ENCODE data around the gene PGAP6.

PGAP6 gene

DNA sequence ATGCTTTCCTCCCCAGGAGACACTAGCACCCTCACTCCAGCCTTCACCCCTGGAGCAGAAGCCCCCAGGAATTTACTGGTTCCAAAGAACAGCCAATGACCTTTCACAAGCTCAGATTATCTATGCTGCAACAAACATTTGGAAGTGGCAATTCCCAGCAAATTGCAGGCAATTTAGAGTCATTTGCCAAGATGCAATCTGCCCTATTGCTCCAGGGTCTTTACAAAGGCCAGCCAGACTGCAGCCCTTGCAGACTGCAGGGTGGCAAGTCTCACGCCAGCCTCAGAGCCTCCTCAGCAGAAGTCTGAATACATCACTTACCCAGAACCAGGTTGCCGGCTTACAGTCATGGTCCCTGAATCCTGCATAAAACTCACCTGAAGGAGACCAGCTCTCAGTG is 51.0 kb downstream of the PGAP6 start:
- TF ChIP-seq, protein P1, sequence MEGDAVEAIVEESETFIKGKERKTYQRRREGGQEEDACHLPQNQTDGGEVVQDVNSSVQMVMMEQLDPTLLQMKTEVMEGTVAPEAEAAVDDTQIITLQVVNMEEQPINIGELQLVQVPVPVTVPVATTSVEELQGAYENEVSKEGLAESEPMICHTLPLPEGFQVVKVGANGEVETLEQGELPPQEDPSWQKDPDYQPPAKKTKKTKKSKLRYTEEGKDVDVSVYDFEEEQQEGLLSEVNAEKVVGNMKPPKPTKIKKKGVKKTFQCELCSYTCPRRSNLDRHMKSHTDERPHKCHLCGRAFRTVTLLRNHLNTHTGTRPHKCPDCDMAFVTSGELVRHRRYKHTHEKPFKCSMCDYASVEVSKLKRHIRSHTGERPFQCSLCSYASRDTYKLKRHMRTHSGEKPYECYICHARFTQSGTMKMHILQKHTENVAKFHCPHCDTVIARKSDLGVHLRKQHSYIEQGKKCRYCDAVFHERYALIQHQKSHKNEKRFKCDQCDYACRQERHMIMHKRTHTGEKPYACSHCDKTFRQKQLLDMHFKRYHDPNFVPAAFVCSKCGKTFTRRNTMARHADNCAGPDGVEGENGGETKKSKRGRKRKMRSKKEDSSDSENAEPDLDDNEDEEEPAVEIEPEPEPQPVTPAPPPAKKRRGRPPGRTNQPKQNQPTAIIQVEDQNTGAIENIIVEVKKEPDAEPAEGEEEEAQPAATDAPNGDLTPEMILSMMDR (IDR thresholded peaks at IDR 0.05; ENCODE audit: insufficient read depth, missing control alignments) = no peak
- DNase-seq (ENCODE audit: insufficient read length, low spot score) (no peak), FAIRE-seq (no peak)

DNA sequence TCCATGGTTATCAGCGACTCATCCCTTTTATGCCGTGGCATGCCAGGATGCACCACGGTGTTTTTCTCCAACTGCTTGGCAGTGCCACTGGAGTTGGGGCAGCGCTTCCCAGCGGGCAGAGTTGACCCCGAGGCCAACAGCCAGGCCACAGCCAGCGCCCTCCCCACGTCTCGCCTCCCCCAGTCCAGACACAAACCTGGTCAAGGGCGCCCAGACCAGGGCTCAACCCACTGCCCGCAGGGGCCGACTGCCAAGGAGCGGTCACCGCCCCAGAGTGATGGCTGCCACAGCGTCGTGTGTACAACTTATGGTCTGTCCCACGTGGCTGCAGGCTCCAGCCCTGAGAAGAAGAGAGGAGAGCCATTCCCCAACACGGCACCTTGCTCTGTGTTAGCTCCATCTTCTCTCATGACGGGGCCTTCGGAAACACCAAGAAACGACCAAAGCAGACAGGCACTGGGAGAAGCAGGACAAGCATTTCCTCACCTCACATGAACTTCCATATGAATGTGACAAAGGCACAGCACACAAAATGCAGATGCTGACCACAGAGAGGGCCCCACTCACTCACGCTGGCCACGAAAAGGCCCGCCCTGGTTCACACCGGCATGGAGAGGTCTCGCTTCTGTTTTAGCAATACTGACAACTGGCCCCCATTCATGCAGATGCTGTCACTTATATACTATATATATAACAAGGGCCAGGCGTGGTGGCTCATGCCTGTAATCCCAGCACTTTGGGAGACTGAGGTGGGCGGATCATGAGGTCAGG is 56.2 kb downstream of the PGAP6 start:
- TF ChIP-seq, protein P1 (IDR thresholded peaks at IDR 0.05; ENCODE audit: insufficient read depth, missing control alignments) = no peak
- DNase-seq (ENCODE audit: insufficient read length, low spot score) (no peak), FAIRE-seq (no peak)

DNA sequence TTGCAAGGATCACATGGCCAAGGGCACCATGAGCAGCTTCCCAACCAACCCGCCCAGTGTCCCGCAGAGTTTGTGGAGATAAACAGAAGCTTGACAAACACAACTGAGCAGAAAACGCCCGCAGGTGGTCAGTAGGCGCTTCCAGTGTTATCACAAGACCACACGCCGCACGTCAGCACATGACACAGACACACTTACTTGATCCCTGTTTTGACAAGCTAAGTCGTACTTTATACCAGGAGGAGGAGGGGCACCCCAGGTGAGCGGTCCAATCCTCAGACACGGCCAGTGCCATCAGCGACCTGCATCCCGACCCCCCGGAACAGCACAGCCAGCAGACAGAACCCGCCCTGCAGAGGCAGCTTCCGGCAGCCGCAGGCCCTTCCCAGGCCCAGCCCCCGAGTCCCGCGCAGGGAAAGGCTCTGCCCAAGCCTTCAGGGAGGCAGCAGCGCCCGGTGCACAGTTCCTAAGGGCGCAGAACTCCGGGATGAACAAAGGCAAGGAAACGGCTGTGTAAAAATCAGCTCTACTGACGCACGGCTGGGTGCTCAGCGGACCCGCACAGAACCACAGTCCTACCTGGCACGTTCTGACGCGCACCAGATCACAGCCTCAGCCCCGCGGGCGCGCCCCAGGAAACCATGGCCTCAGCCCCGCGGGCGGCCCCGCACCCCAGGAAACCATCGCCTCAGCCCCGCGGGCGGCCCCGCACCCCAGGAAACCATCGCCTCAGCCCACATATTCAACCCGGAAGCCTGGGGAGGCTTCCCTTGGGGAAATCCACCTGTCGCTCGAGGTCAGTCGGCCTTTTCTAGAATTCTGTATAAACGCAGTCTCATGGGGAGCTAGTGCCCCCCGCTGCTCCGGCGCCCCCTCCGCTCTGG is 57.1 kb downstream of the PGAP6 start:
- FAIRE-seq (no peak), DNase-seq (ENCODE audit: insufficient read length, low spot score) (no peak)
- TF ChIP-seq, protein P1 (IDR thresholded peaks at IDR 0.05; ENCODE audit: insufficient read depth, missing control alignments) = no peak

DNA sequence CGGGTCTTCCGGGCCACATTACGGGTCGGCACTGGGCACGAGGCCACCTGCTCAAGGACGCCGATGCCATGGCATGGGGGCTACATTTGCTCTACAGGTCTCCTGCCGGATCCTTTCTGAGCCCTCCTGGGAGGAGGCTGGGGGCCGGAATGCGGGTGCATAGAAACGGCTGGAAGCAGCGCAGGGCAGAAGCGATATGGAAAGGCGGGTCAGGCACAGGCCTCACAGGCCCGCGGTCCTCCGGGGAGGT is 57.7 kb downstream of the PGAP6 start:
- TF ChIP-seq, protein P1 (IDR thresholded peaks at IDR 0.05; ENCODE audit: insufficient read depth, missing control alignments) = no peak
- DNase-seq (ENCODE audit: insufficient read length, low spot score) (no peak), FAIRE-seq (no peak)

DNA sequence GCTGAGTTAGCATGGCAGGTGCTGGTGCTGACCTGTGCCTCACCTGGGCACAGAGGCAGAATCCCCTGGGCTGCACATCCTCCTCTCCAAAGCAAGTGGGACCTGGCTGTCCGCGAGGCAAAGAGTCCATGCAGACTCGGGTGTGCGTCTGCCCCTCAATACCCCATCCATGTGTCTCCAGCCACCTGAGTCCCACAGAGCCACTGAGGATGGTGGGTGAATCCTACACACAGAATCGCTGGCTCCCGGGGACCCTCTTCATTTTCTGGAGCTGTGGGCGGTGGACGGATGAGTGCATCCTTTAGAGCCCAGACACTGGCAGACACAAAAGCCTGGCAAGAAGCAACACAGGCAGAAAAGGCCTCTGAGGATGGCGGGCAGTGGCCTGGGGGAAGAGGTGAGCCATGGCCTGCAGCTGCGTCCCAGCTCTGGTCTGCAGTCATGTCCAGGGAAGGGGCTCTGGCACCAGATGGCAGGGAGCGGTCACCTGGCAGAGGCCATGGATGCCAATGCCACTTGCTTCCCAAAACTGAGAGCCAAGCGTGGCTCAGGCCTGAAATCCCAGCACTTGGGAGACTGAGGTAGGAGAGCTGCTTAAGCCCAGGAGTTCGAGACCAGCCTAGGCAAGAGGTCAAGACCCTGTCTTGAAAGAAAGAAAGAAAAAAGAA is 59.2 kb downstream of the PGAP6 start:
- TF ChIP-seq, protein P1 (IDR thresholded peaks at IDR 0.05; ENCODE audit: insufficient read depth, missing control alignments) = no peak
- FAIRE-seq (no peak), DNase-seq (ENCODE audit: insufficient read length, low spot score) (no peak)

DNA sequence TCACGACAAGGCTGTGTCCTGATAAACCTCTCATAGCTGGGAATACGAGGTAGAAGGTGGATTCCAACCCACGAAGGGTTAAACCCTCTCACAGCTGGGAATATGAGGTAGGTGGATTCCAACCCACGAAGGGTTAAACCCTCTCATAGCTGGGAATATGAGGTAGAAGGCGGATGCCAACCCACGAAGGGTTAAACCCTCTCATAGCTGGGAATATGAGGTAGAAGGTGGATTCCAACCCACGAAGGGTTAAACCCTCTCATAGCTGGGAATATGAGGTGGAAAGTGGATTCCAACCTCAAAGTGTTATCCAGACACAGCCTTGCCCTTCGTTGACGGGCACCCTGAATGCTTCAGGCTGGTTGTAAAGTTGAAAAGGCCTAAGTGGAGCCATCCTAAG is 60.2 kb downstream of the PGAP6 start:
- TF ChIP-seq, protein P1 (IDR thresholded peaks at IDR 0.05; ENCODE audit: insufficient read depth, missing control alignments) = no peak
- FAIRE-seq = no peak
- no peak for DNase-seq (ENCODE audit: insufficient read length, low spot score)
